HEK293 (cell line): Measurements from ENCODE around the gene CTCFL.

Source experiments
- CTCF ChIA-PET: fragments of 350-600 bp; formaldehyde crosslinking; extraction: SDS; loops from one replicate; lab custom pipeline; 2021; ENCODE audit warnings: antibody characterized with exemption; lab: Yijun Ruan, JAX
- POLR2A ChIA-PET: fragments of 300-600 bp; formaldehyde crosslinking; extraction: SDS; loops from one replicate; lab custom pipeline; 2020; ENCODE audit warnings: antibody characterized with exemption, inconsistent platforms; lab: Yijun Ruan, JAX
- H3K27ac ChIP-seq: fragments of 200-500 bp; sonication (Bioruptor generic); 2 replicates; pipeline ENCODE4 v1.5.1; 2014; ENCODE audit warnings: low read depth, low read length, control low read depth, inconsistent platforms; ENCODE audit errors: extremely low read depth
- H3K36me3 ChIP-seq, 2 experiments: fragments of 200-500 bp in 1 of 2; sonication (Bioruptor generic) in 1 of 2; 1 replicate in 1 of 2; 2 replicates in 1 of 2; pipeline ENCODE4 v1.5.1; 2014 to 2017; ENCODE audit warnings: inconsistent platforms in 2 of 2, low read length in 2 of 2; ENCODE audit not compliant: control insufficient read depth in 2 of 2, insufficient read depth in 1 of 2
- H3K4me1 ChIP-seq: fragments of 200-500 bp; sonication (Bioruptor generic); 2 replicates; pipeline ENCODE4 v1.5.1; 2014; ENCODE audit warnings: mild to moderate bottlenecking, low read length, inconsistent platforms; ENCODE audit not compliant: control insufficient read depth, insufficient read depth
- H3K4me3 ChIP-seq: 2 replicates; pipeline ENCODE4 v1.5.1; 2011; ENCODE audit warnings: low read depth, mild to moderate bottlenecking, control low read depth, low read length, moderate library complexity
- H3K9me3 ChIP-seq: fragments of 200-500 bp; sonication (Bioruptor generic); 2 replicates; pipeline ENCODE4 v1.5.1; 2014; ENCODE audit warnings: low read depth, low read length, inconsistent platforms; ENCODE audit not compliant: control insufficient read depth, insufficient read depth
- GLI4 ChIP-seq: fragments of 450-650 bp; formaldehyde crosslinking; IDR thresholded peaks from 2 replicates; pipeline ENCODE4 v1.5.1; 2016; ENCODE audit warnings: missing biosample characterization, missing genetic modification characterization
- KLF1 ChIP-seq: fragments of 450-650 bp; formaldehyde crosslinking; IDR thresholded peaks from 2 replicates; pipeline ENCODE4 v1.5.1; 2016; ENCODE audit warnings: missing biosample characterization, missing genetic modification characterization
- KLF8 ChIP-seq: fragments of 450-650 bp; formaldehyde crosslinking; IDR thresholded peaks from 2 replicates; pipeline ENCODE4 v1.5.1; 2016; ENCODE audit warnings: missing biosample characterization, missing genetic modification characterization
- ZBTB1 ChIP-seq: fragments of 450-650 bp; formaldehyde crosslinking; IDR thresholded peaks from 2 replicates; pipeline ENCODE4 v1.5.1; 2016; ENCODE audit warnings: missing biosample characterization, missing genetic modification characterization
- ZBTB21 ChIP-seq: fragments of 450-650 bp; formaldehyde crosslinking; IDR thresholded peaks from 2 replicates; pipeline ENCODE4 v1.5.1; 2017; ENCODE audit warnings: missing biosample characterization, missing genetic modification characterization
- ZFP69B ChIP-seq: fragments of 450-650 bp; formaldehyde crosslinking; IDR thresholded peaks from 2 replicates; pipeline ENCODE4 v1.5.1; 2016; ENCODE audit warnings: missing biosample characterization, missing genetic modification characterization
- ZIC2 ChIP-seq: fragments of 450-650 bp; formaldehyde crosslinking; IDR thresholded peaks from 2 replicates; pipeline ENCODE4 v1.5.1; 2016; ENCODE audit warnings: missing biosample characterization, missing genetic modification characterization
- ZNF10 ChIP-seq: fragments of 450-650 bp; formaldehyde crosslinking; IDR thresholded peaks from 2 replicates; pipeline ENCODE4 v1.5.1; 2017; ENCODE audit warnings: missing biosample characterization, missing genetic modification characterization
- ZNF112 ChIP-seq: fragments of 450-650 bp; formaldehyde crosslinking; IDR thresholded peaks from 2 replicates; pipeline ENCODE4 v1.5.0; 2017; ENCODE audit warnings: missing biosample characterization, missing genetic modification characterization
- ZNF26 ChIP-seq: fragments of 450-650 bp; formaldehyde crosslinking; IDR thresholded peaks from 2 replicates; pipeline ENCODE4 v1.5.1; 2016; ENCODE audit warnings: missing biosample characterization, missing genetic modification characterization
- ZNF350 ChIP-seq: fragments of 450-650 bp; formaldehyde crosslinking; IDR thresholded peaks from 2 replicates; pipeline ENCODE4 v1.5.0; 2017; ENCODE audit warnings: missing biosample characterization, mild to moderate bottlenecking, missing genetic modification characterization
- ZNF560 ChIP-seq: fragments of 450-650 bp; formaldehyde crosslinking; IDR thresholded peaks from 2 replicates; pipeline ENCODE4 v1.5.1; 2017; ENCODE audit warnings: missing biosample characterization, missing genetic modification characterization, borderline replicate concordance
- ZNF701 ChIP-seq: fragments of 450-650 bp; formaldehyde crosslinking; IDR thresholded peaks from 2 replicates; pipeline ENCODE4 v1.5.1; 2016; ENCODE audit warnings: missing biosample characterization, missing genetic modification characterization
- ZNF776 ChIP-seq: fragments of 450-650 bp; formaldehyde crosslinking; IDR thresholded peaks from 2 replicates; pipeline ENCODE4 v1.5.0; 2017; ENCODE audit warnings: missing biosample characterization, missing genetic modification characterization, borderline replicate concordance
- ZNF785 ChIP-seq: fragments of 450-650 bp; formaldehyde crosslinking; IDR thresholded peaks from 2 replicates; pipeline ENCODE4 v1.5.1; 2016; ENCODE audit warnings: missing biosample characterization, missing genetic modification characterization
- ZSCAN23 ChIP-seq: fragments of 450-650 bp; formaldehyde crosslinking; IDR thresholded peaks from 2 replicates; pipeline ENCODE4 v1.5.1; 2016; ENCODE audit warnings: missing biosample characterization, missing genetic modification characterization
- TF ChIP-seq, protein P1 (sequence below): fragments of 450-650 bp; formaldehyde crosslinking; IDR thresholded peaks from 2 replicates; pipeline ENCODE4 v1.5.1; 2016; ENCODE audit warnings: missing biosample characterization, missing genetic modification characterization
- TF ChIP-seq, protein P2 (sequence below): fragments of 450-650 bp; formaldehyde crosslinking; IDR thresholded peaks from 2 replicates; pipeline ENCODE4 v1.5.1; 2016; ENCODE audit warnings: missing biosample characterization, missing genetic modification characterization
- TF ChIP-seq, protein P3 (sequence below): fragments of 450-650 bp; formaldehyde crosslinking; IDR thresholded peaks from 2 replicates; pipeline ENCODE4 v1.5.1; 2017; ENCODE audit warnings: missing biosample characterization, mild to moderate bottlenecking, missing genetic modification characterization, moderate library complexity
- TF ChIP-seq, protein P4 (sequence below): fragments of 450-650 bp; formaldehyde crosslinking; IDR thresholded peaks from 2 replicates; pipeline ENCODE4 v1.5.1; 2016; ENCODE audit warnings: missing biosample characterization, missing genetic modification characterization
- TF ChIP-seq, protein P5 (sequence below): fragments of 450-650 bp; formaldehyde crosslinking; IDR thresholded peaks from 2 replicates; pipeline ENCODE4 v1.5.1; 2017; ENCODE audit warnings: missing biosample characterization, missing genetic modification characterization

The CTCFL gene

GRCh38 chr20:57567471-57568079 lies 42.6 kb upstream of the CTCFL start (continued):
- TF ChIP-seq, protein P1, sequence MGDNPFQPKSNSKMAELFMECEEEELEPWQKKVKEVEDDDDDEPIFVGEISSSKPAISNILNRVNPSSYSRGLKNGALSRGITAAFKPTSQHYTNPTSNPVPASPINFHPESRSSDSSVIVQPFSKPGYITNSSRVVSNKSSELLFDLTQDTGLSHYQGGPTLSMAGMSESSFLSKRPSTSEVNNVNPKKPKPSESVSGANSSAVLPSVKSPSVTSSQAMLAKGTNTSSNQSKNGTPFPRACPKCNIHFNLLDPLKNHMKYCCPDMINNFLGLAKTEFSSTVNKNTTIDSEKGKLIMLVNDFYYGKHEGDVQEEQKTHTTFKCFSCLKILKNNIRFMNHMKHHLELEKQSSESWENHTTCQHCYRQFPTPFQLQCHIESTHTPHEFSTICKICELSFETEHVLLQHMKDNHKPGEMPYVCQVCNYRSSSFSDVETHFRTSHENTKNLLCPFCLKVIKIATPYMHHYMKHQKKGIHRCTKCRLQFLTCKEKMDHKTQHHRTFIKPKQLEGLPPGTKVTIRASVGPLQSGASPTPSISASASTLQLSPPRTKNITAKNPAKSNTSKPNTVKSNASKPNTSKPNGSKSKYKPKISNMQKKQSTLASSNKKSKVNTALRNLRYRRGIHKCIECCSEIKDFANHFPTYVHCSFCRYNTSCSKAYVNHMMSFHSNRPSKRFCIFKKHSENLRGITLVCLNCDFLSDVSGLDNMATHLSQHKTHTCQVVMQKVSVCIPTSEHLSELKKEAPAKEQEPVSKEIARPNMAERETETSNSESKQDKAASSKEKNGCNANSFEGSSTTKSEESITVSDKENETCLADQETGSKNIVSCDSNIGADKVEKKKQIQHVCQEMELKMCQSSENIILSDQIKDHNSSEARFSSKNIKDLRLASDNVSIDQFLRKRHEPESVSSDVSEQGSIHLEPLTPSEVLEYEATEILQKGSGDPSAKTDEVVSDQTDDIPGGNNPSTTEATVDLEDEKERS (tag by site-specific recombination): no peak
- TF ChIP-seq ZNF10 (tag by site-specific recombination): no peak

DNA sequence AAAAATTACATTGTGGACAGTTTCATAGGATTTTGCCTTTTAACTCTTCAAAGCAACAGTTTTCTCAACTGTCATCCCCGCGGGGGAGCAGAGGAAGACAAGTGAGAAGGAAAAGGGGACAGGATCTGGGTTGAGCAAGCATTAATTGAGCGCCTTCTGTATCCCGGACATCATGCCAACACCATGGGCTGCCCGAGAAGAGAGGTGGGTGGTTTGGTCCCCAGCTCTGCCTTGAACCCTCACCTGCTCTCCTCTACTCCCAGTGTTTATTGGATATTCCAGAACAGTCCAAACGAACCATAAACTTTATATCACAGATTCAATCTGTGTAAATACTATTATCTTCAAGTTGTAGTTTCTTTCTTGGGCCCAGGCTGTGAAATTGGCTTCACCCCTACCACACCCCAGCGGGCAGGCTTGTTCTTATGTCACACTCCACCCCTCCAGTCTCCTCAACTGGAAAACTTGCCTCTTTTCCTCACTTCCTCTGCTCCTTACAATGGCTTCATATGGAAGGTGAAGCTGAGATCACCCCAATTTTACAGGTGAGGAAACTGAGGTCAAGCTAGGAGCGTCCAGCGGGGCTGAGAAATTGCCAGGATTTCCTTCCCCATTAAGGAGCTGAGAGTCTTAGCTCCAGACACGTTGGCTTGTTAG lies 42.0 kb upstream of the CTCFL start:
- Histone ChIP-seq H3K4me1 (no peaks in the 10 kb centered on the region), H3K36me3 (peaks cover 0 to 15% of the 10 kb centered on the region in 2 experiments; a peak in 1 of 3 replicates), H3K4me3 (no peak overlapping the region), H3K9me3 (no peaks in the 10 kb centered on the region), H3K27ac (no peak overlapping the region)
- ChIA-PET CTCF (interaction anchor here (1.0 to 3.1 kb wide), 2 partner anchors 7 to 521 kb away, joined by 3 to 11 read pairs; no protein-coding TSS in a partner anchor), POLR2A (no interaction called here)
- TF ChIP-seq ZNF560 (tag by site-specific recombination) (no peak), KLF1 (0 out of 2 replicates have a peak, but pooled peaks have one; percentile 31)
- TF ChIP-seq, protein P2, sequence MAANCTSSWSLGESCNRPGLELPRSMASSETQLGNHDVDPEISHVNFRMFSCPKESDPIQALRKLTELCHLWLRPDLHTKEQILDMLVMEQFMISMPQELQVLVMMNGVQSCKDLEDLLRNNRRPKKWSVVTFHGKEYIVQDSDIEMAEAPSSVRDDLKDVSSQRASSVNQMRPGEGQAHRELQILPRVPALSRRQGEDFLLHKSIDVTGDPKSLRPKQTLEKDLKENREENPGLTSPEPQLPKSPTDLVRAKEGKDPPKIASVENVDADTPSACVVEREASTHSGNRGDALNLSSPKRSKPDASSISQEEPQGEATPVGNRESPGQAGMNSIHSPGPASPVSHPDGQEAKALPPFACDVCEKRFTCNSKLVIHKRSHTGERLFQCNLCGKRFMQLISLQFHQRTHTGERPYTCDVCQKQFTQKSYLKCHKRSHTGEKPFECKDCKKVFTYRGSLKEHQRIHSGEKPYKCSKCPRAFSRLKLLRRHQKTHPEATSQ (tag by site-specific recombination): no peak

- no peaks in the 10 kb centered on the region for H3K4me1 ChIP-seq
- H3K9me3 ChIP-seq: no peaks in the 10 kb centered on the region
- ChIA-PET POLR2A (no interaction called here), CTCF (interaction anchor here (1.0 to 3.1 kb wide), 2 partner anchors 8 to 521 kb away, joined by 3 to 11 read pairs; no protein-coding TSS in a partner anchor)
- TF ChIP-seq, protein P3, sequence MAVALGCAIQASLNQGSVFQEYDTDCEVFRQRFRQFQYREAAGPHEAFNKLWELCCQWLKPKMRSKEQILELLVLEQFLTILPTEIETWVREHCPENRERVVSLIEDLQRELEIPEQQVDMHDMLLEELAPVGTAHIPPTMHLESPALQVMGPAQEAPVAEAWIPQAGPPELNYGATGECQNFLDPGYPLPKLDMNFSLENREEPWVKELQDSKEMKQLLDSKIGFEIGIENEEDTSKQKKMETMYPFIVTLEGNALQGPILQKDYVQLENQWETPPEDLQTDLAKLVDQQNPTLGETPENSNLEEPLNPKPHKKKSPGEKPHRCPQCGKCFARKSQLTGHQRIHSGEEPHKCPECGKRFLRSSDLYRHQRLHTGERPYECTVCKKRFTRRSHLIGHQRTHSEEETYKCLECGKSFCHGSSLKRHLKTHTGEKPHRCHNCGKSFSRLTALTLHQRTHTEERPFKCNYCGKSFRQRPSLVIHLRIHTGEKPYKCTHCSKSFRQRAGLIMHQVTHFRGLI: no peak
- no peak for TF ChIP-seq ZNF26 (tag by site-specific recombination)
- TF ChIP-seq ZSCAN23 (tag by site-specific recombination): no peak
- TF ChIP-seq, protein P4, sequence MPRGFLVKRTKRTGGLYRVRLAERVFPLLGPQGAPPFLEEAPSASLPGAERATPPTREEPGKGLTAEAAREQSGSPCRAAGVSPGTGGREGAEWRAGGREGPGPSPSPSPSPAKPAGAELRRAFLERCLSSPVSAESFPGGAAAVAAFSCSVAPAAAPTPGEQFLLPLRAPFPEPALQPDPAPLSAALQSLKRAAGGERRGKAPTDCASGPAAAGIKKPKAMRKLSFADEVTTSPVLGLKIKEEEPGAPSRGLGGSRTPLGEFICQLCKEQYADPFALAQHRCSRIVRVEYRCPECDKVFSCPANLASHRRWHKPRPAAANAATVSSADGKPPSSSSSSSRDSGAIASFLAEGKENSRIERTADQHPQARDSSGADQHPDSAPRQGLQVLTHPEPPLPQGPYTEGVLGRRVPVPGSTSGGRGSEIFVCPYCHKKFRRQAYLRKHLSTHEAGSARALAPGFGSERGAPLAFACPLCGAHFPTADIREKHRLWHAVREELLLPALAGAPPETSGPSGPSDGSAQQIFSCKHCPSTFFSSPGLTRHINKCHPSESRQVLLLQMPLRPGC: no peak
- TF ChIP-seq ZIC2 (tag by site-specific recombination): no peak
- TF ChIP-seq ZNF350 (tag by site-specific recombination): no peak
- no peak for TF ChIP-seq ZNF785 (tag by site-specific recombination)
- no peak for TF ChIP-seq ZBTB1 (tag by site-specific recombination)
- no peak for TF ChIP-seq ZNF701
- TF ChIP-seq ZBTB21: no peak
- TF ChIP-seq GLI4: no peak
- no peak for TF ChIP-seq ZNF776
- TF ChIP-seq KLF8 (tag by site-specific recombination): no peak
- no peak for TF ChIP-seq ZNF112 (tag by site-specific recombination)
- TF ChIP-seq ZFP69B (tag by site-specific recombination): no peak
- TF ChIP-seq, protein P5, sequence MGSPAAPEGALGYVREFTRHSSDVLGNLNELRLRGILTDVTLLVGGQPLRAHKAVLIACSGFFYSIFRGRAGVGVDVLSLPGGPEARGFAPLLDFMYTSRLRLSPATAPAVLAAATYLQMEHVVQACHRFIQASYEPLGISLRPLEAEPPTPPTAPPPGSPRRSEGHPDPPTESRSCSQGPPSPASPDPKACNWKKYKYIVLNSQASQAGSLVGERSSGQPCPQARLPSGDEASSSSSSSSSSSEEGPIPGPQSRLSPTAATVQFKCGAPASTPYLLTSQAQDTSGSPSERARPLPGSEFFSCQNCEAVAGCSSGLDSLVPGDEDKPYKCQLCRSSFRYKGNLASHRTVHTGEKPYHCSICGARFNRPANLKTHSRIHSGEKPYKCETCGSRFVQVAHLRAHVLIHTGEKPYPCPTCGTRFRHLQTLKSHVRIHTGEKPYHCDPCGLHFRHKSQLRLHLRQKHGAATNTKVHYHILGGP (tag by site-specific recombination): no peak
- no peak overlapping the region for H3K4me3 ChIP-seq
- H3K27ac ChIP-seq: no peak overlapping the region
- peaks cover 0 to 15% of the 10 kb centered on the region in 2 experiments; a peak in 1 of 3 replicates for H3K36me3 ChIP-seq
These were observed 41.5 kb upstream of the CTCFL start for GRCh38 chr20:57566399-57566798.
